ENCODE results near the gene KLC4.
A peak's percentile ranks its signal among the peaks of the same experiment; 100 is the strongest.
"Not testable (repeated sequence)": the region's sequence is repeated elsewhere in the genome, so short reads cannot be mapped to it uniquely, and the experiment has no call there.

Gene KLC4

DNA sequence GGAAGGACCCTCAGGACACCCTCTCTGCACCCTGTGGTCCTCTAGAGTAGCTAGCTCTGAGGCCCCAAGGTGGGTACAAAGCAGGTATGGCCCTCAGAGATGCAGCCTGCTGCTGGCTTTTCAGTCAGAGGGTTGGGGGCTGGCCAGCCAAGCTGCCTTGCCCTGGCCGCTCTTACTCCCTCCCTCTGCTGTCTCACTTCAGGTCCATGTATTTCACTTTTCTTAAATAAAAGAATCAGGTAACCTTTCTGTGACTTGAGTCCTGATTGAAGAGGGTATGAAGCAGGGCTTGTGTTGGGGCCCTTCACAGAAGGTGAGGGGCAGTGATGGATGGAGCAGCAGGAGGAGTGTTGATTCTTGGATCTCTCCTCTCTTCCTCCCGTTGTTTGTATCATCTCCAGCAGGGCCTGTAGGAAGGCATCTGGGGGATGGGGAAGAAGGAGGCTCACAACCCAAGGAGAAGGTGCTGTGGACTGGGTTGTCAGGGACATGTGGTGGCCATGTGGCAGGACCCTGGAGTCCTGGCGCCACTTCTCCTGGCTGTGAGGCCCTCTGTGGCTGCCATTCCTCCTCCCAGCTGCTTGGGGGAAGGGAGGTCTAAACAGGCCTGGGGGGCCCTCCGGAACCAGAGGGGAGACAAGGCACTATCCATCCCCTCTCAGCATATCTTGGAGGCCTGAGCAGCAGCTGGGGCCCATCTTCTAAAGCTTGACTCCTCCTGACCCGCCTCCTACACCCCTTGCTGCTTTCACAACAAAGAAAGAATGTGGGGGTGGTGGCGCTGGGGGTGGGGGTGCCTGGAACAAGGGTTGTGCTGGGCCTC lies 15.6 kb downstream of the KLC4 start:
- no peak for DNase-seq

DNA sequence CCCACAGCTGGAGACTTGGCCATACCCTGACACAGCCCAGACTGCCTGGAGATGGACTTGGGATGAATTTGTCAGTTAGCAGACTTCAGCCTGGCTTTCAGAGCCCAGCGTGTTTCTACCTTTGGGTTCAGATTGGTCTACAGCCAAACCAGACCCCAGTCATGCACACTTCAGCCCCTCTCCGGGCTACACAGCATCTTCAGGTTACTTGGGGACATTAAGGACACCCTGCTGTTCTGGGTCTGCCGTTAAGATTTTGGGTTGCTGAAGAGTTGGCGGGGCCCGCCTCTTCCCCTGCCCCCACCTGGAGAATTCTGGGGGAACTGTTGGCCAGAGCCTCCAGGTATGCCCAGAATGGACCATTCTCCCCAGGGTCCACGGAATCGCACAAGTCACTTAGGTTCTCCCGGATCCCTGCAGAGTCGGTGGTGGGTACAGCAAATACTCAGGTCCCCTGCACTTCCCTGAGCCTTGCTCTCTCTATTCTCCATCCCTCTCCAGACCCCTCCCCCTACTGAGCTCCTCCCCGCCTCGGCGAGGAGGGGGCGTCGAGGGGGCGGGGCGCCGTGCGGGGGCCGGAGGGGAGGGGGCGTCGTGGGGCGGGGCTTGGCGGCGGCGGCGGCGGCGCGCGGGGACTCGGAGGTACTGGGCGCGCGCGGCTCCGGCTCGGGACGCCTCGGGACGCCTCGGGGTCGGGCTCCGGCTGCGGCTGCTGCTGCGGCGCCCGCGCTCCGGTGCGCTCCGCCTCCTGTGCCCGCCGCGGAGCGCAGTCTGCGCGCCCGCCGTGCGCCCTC lies 16.4 kb downstream of the KLC4 start, which contains the start of gene PTK7:
PTK7 (plus strand) TSS at position 645 of the 794 bp plus-strand sequence. CDS start 175 bp downstream, outside the sequence.
- peak; percentile 75 for DNase-seq

GRCh38 chr6:43076464-43077332 lies 17.3 kb downstream of the KLC4 start:
- DNase-seq: peak; percentile 52

GRCh38 chr6:43077333-43077809 lies 17.9 kb downstream of the KLC4 start:
- no peak for DNase-seq

GRCh38 chr6:43077981-43078511 lies 18.6 kb downstream of the KLC4 start:
- no peak for DNase-seq

DNA sequence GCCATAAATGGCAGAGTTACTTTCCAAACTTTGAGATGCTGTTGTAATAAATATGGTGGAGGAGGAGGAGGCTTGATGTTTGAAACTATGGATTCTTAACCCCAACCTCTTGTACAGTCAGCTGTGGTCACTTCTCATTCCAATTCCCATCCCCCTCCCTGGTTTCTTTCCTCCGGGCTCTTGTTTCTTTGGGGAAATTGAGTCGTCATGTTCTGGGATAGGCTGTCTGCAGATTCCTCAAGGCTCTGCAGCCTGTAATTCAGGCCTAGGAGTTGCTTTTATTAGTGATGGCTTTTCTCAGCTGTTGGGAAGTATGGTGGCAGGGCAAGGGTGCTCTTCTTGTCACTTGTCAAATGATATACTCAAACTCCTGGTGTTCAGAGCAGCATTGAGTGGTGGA lies 19.3 kb downstream of the KLC4 start:
- no peak for DNase-seq

DNA sequence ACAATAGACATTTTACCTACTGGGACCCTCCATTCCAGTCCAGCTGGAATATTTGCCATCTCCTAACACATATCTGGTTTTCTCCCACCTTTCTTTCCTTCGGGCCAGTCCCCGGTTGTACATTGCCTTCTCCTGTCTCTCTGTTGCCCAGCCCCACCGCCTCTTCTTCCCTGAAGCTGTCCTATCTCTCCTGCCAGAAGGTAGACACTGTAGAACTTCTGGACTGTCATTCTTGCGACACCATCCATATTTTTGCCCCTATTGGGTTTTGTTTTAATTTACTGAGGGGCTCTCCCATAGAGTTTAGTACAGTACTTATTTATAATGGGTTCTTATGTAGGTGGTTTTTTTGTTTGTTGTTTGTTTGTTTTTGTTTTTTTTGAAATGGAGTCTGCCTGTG lies 21.6 kb downstream of the KLC4 start:
- DNase-seq: no peak

DNA sequence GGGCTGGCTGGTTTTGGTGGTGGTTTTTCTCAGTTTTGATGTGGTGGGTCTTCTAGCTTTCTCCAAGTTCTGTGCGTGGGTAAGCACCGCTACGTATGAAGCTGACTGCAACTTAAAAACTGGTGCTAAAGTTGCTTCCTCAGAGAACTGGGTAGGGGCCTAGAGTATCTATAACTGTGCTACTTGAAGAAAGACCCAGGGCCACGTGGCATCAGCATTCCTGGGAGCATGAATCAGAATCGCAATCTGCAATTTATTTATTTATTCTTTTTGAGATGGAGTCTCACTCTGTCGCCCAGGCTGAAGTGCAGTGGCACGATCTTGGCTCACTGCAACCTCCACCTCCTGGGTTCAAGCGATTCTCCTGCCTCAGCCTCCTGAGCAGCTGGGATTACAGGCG lies 22.5 kb downstream of the KLC4 start:
- not testable (repeated sequence) for DNase-seq

DNA sequence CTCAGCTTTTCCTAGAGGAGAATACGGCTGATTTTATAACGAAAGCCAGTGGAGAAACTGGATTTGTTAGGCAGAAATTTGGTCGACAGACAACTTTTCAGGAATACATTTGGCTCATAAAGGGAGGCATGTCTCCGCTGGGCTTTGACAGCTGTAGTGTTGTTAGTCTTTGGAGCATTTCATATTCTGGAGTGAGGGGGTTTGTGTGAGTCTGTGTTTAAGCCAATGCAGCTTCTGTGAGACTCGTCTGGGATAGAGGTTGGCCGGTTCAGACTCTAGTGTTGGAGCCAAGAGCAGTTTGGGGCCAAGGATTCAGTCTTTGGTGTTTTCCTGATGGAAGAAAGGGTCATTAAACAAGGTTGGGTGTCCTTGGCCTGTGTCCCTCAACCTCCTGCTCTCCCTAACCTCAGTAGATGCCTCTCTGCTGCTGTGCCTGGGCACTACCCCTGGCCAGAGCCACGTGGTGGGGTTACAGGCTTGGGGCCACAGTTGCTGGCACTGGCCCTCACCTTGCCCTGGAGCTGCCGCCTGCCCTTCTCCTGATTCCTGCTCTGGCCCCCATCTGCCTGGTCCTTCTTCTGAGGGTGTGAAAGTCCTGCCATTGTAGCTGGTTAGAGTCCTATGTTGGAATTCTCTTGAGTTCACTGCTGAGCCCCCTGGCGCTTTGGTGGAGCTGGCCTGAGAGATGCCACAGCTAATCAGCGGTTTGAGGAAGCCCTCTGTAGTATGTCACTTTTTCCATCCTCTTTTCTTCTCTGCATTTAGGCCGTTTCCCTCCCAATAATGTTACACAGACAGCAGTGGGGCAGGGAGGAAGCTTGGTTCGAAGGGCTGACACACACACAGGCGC lies 23.6 kb downstream of the KLC4 start:
- no peak for DNase-seq

DNA sequence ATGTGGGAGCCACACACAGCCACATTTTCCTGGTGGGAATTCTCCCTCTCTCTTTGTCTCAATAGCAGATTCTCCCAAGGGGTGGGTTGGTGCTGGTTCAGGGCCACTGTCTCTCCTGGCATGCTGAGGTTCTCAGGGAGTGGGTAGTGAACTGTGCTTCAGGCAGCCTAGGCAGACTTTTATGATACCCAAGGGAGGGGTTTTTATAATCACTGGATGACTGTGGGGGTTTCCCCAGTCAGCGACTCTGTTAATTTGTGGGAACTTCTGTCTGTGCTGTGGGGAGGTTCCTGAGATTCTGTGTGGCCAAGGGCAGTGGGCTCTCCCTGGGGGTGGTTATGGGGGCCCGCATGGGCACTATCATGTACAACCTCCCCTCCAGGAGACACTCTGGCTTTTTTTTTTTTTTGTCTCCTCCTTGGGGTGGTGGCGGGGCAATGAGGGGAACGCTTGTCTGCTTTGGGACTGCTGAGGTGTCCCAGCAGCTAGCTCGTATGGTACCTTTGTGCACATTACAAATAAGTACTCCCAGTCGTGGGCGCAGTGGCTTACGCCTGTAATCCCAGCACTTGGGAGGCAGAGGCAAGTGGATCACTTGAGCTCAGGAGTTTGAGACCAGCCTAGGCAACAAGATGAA lies 26.7 kb downstream of the KLC4 start:
- DNase-seq: no peak

- no peak for DNase-seq
Observed at GRCh38 chr6:43088654-43089056, 29.2 kb downstream of the KLC4 start.

GRCh38 chr6:43089467-43089866 lies 30.0 kb downstream of the KLC4 start:
- DNase-seq: no peak

DNA sequence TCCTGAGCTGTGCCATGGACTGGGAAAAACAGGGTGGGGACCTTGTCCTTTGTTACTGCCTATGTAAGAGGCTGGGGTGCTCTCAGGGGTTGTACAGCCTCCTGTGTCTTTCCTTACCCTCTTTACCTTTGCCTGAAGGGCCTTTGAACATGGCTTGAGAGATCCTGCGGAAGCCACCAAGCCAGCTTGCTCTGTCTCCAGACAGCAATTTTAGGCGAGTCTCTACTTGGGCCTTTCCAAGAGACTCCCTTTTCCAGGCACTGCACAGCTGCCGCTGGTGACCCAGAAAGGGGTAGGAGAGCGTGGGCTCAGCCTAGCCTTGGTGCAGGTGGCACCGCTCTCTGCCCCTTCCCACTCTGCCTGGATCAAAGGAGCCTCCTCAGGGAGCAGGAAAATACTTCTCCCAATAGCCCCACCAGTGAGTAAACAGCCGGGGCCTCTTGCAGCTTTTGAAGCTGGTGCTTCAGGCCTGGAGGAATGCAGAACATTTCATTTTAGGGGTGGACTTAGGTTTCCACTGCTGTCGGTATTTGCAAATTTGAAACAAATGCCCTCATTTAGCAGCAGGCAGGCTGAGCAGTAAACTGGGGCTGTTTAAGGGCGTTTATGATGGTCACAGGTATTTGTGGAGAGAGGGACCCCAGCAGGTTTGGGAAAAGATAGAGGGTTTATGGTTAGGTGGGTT lies 30.6 kb downstream of the KLC4 start:
- DNase-seq: no peak

DNA sequence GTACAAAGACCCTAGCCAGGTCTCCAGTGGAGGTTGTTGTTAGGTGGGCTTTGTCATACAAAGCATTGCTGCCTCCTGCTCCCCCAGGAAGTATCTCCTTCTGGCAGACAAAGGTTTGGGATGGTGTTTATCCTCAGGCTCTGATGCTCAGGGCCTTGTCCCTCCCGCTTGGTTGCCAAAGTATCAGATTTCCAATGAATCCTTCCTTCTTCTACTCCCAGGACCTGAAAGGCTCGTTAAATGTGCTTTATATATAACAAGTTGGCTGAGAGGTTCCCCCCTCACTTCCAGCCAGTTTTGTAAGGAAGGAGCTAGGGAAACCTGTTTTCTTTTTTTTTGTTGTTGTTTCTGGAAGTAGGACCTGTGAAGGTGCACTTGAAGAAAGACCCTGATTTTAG lies 31.1 kb downstream of the KLC4 start:
- no peak for DNase-seq

GRCh38 chr6:43091020-43091419 lies 31.6 kb downstream of the KLC4 start:
- DNase-seq: no peak

DNA sequence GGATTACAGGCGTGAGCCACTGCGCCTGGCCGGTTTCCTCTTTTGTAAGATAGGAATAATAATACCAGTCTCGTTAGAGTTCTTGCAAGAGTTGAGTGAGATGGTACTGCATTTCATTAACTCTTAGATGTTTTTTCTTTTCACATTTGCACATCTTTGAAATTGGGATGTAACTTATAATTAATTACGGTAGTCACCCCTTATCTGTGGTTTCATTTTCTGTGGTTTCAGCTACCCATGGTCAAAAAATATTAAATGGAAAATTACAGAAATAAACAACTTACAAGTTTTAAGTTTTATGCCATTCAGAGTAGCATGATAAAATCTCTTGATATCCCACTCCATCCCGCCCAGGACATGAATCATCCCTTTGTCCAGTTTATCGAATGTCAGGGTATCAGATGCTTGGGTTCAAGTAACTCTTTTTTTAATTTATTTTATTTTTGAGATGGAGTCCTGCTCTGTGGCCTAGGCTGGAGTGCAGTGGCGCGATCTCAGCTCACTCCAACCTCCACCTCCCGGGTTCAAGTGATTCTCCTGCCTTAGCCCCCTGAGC lies 32.1 kb downstream of the KLC4 start:
- DNase-seq: peak; percentile 56

GRCh38 chr6:43092635-43093034 lies 33.2 kb downstream of the KLC4 start:
- DNase-seq: peak; percentile 44

DNA sequence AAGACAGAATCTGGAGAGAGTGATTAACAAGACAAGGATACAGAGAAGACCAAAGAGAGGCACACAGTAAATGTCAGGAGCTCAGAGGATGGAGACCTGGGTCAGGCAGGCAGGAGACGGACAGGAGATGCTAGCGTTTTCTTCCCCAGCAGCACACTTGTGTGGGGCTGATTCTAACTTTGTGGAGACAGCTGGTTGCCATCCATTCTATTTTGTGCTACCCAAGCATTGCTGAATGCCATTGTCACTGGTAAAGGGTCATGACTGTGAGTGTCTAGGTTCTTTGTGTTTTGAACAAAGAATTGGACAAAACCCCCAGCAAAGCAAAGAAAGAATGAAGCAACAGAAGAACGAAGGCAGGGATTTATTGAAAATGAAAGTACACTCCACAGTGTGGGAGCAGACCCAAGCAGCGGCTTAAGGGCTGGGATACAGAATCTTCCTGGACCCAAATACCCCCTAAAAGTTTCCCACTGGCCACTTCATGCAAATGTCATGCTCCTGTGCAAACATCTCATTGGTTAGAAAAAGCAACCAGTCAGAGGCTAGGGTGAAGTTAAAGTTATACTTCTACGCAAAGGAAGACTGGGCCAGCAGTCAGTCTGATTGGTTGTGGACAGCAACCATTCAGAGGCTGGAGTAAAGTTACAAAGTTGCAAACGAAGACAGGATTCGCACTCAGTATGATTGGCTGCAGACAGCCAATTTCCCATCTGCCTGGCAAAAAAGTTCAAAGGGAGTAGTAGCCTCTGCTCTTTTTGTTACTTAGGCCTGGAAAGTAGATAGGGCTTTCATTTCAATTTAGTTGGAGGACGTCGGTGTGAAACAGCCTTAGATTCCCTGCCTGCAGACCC lies 34.2 kb downstream of the KLC4 start:
- peak; percentile 64 for DNase-seq

GRCh38 chr6:43095939-43096338 lies 36.5 kb downstream of the KLC4 start:
- peak; percentile 45 for DNase-seq

Data from hematopoietic multipotent progenitor cell treated with erythropoietin and hydrocortisone succinate and interleukin-3 and kit ligand, for 4 days (in vitro differentiated cells).